ENCODE data around the gene ABTB1.

The ABTB1 gene

GRCh38 chr3:127691974-127692373 is 19.2 kb downstream of the ABTB1 start:
- DNase-seq (ENCODE audit: low read depth): no peak
- no peak for TF ChIP-seq CTCF (IDR thresholded peaks at IDR 0.05; ENCODE audit: insufficient read depth, low read depth, low read length, missing control alignments)
- no peak overlapping the region for H3K4me3 ChIP-seq (ENCODE audit: low read depth, low read length)

- TF ChIP-seq CTCF (IDR thresholded peaks at IDR 0.05; ENCODE audit: insufficient read depth, low read depth, low read length, missing control alignments): no peak
- no peak overlapping the region for H3K4me3 ChIP-seq (ENCODE audit: low read depth, low read length)
- no peak for DNase-seq (ENCODE audit: low read depth)
Observed at GRCh38 chr3:127692501-127693335, 20.0 kb downstream of the ABTB1 start.

GRCh38 chr3:127693336-127693843 is 20.6 kb downstream of the ABTB1 start:
- no peak for DNase-seq (ENCODE audit: low read depth)
- TF ChIP-seq CTCF (IDR thresholded peaks at IDR 0.05; ENCODE audit: insufficient read depth, low read depth, low read length, missing control alignments): no peak

GRCh38 chr3:127694467-127695215 is 21.9 kb downstream of the ABTB1 start:
- DNase-seq (ENCODE audit: low read depth): peak; percentile 59
- TF ChIP-seq CTCF (IDR thresholded peaks at IDR 0.05; ENCODE audit: insufficient read depth, low read depth, low read length, missing control alignments): peak; percentile 27
- H3K4me3 ChIP-seq (ENCODE audit: low read depth, low read length): no peak overlapping the region

More at GRCh38 chr3:127693336-127693843, 20.6 kb downstream of the ABTB1 start:
- H3K4me3 ChIP-seq (ENCODE audit: low read depth, low read length): no peak overlapping the region

GRCh38 chr3:127697551-127698240 is 24.9 kb downstream of the ABTB1 start:
- peak; percentile 81 for DNase-seq (ENCODE audit: low read depth)
- no peak overlapping the region for H3K4me3 ChIP-seq (ENCODE audit: low read depth, low read length)
- TF ChIP-seq CTCF (IDR thresholded peaks at IDR 0.05; ENCODE audit: insufficient read depth, low read depth, low read length, missing control alignments): no peak

- no peak overlapping the region for H3K4me3 ChIP-seq (ENCODE audit: low read depth, low read length)
- DNase-seq (ENCODE audit: low read depth): no peak
- TF ChIP-seq CTCF (IDR thresholded peaks at IDR 0.05; ENCODE audit: insufficient read depth, low read depth, low read length, missing control alignments): no peak
Observed at GRCh38 chr3:127698286-127698685, 25.5 kb downstream of the ABTB1 start.

Measured in GM12865 (cell line).